Measurements from ENCODE around the gene HYLS1.

DNA sequence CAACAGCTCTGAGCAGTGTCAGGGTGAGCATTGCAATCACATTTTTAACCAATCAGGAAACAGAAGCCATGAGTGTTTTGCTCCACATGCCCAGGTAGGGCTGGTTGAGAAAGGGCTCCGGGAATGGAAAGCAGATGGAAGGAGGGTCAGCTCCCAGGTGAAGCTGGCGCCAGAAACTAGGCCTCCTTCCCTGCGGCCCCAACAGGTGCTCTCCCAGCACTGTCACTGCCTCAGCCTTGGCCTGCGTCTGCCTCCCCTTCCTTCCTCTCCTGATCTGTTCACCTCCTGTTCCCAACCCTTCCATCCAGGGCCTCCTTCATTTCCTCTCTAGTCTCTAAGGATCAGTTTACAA, 53.8 kb downstream of the HYLS1 start:
- TF ChIP-seq, protein P1, sequence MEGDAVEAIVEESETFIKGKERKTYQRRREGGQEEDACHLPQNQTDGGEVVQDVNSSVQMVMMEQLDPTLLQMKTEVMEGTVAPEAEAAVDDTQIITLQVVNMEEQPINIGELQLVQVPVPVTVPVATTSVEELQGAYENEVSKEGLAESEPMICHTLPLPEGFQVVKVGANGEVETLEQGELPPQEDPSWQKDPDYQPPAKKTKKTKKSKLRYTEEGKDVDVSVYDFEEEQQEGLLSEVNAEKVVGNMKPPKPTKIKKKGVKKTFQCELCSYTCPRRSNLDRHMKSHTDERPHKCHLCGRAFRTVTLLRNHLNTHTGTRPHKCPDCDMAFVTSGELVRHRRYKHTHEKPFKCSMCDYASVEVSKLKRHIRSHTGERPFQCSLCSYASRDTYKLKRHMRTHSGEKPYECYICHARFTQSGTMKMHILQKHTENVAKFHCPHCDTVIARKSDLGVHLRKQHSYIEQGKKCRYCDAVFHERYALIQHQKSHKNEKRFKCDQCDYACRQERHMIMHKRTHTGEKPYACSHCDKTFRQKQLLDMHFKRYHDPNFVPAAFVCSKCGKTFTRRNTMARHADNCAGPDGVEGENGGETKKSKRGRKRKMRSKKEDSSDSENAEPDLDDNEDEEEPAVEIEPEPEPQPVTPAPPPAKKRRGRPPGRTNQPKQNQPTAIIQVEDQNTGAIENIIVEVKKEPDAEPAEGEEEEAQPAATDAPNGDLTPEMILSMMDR (IDR thresholded peaks at IDR 0.05), result no peak
- TF ChIP-seq POLR2A (IDR thresholded peaks at IDR 0.05), result no peak

All from adrenal gland (tissue), 5 donors.